HepG2 (cell line): ENCODE results near the gene CRLF3. TPM values are rescaled to one million over a fixed set of nuclear protein-coding genes. Genes with fewer than 3 reads are reported as not detected.

Source experiments
- ATAC-seq: fragments of 200-7000 bp; cut with Tn5 transposase; 3 replicates; pipeline ENCODE4 v1.9.1; 2020; ENCODE audit warnings: mild to moderate bottlenecking, moderate library complexity
- BruUV-seq: library from RNA; stranded (reverse); fragments of 400-500 nt; replicated peaks from 2 replicates; lab custom pipeline; 2021; lab: Mats Ljungman, UMichigan
- CTCF ChIA-PET: fragments of 300-600 bp; formaldehyde crosslinking; extraction: SDS; loops from one replicate; lab custom pipeline; 2021; ENCODE audit warnings: low total read pairs, inconsistent platforms, low intra/inter-chr PET ratio; lab: Yijun Ruan, JAX
- POLR2A ChIA-PET: fragments of 350-600 bp; sonication (Branson Sonifier 250); formaldehyde crosslinking; loops from one replicate; lab custom pipeline; 2020; ENCODE audit warnings: antibody characterized with exemption, inconsistent platforms; lab: Yijun Ruan, JAX
- DNase-seq: peaks from one replicate; pipeline ENCODE4 v3.0.0-alpha.2; 2015; ENCODE audit warnings: low spot score
- FAIRE-seq: peaks from 3 replicates; lab custom pipeline; 2011; peaks lifted over from hg19 to GRCh38; lab: Jason Lieb, UNC
- H2AFZ ChIP-seq: one replicate; pipeline ENCODE4 v1.6.1; 2011; ENCODE audit warnings: low read length, inconsistent platforms
- H3K27ac ChIP-seq: fragments of 300-600 bp; 3 replicates; pipeline ENCODE4 v1.8.0; 2011; ENCODE audit warnings: mixed run types, mild to moderate bottlenecking, mixed read lengths, low read length, inconsistent platforms; ENCODE audit not compliant: insufficient read depth; ENCODE audit errors: extremely low read length
- H3K27me3 ChIP-seq, 2 experiments: fragments of 200-600 bp in 1 of 2; 2 replicates in 1 of 2; 3 replicates in 1 of 2; pipeline versions ENCODE4 v1.6.0 to v1.8.0; 2011; ENCODE audit warnings: low read length in 2 of 2, mild to moderate bottlenecking in 2 of 2, moderate library complexity in 2 of 2, inconsistent platforms in 1 of 2; ENCODE audit not compliant: insufficient read depth in 2 of 2, control insufficient read depth in 1 of 2
- H3K36me3 ChIP-seq, 2 experiments: fragments of 200-600 bp in 1 of 2; replicated peaks in 1 of 2; 2 replicates in 1 of 2; 3 replicates in 1 of 2; pipeline versions ENCODE4 v1.5.1 to v1.8.0; 2011; ENCODE audit warnings: low read length in 2 of 2, inconsistent platforms in 1 of 2; ENCODE audit not compliant: insufficient read depth in 2 of 2, control insufficient read depth in 1 of 2
- H3K4me1 ChIP-seq: 2 replicates; pipeline ENCODE4 v1.5.1; 2012; ENCODE audit warnings: low read length, inconsistent platforms; ENCODE audit not compliant: insufficient read depth
- H3K4me2 ChIP-seq: 2 replicates; pipeline ENCODE4 v1.6.0; 2011; ENCODE audit warnings: low read depth, low read length, inconsistent platforms
- H3K4me3 ChIP-seq, 3 experiments: fragments of 200-600 bp in 1 of 3; sonication (generic), shearing (Covaris generic) in 1 of 3; replicated peaks in 1 of 3; 2 replicates each; pipeline ENCODE4 v1.5.1; 2011 to 2016; ENCODE audit warnings: low read length in 3 of 3, inconsistent platforms in 2 of 3, low read depth in 2 of 3, mild to moderate bottlenecking in 2 of 3, control low read depth in 1 of 3, mixed read lengths in 1 of 3; ENCODE audit not compliant: insufficient read depth in 1 of 3
- H3K79me2 ChIP-seq: one replicate; pipeline ENCODE4 v1.6.1; 2011; ENCODE audit warnings: low read length, inconsistent platforms; ENCODE audit not compliant: insufficient read depth
- H3K9ac ChIP-seq: 2 replicates; pipeline ENCODE4 v1.6.0; 2011; ENCODE audit warnings: mild to moderate bottlenecking, low read depth, low read length, inconsistent platforms; ENCODE audit not compliant: insufficient read depth
- H3K9me3 ChIP-seq: 2 replicates; pipeline ENCODE4 v1.5.1; 2012; ENCODE audit warnings: mild to moderate bottlenecking, low read length
- H4K20me1 ChIP-seq: 2 replicates; pipeline ENCODE4 v1.6.0; 2011; ENCODE audit warnings: inconsistent platforms, mild to moderate bottlenecking, low read length, moderate library complexity; ENCODE audit not compliant: insufficient read depth
- KDM6A ChIP-seq: IDR thresholded peaks from 2 replicates; pipeline ENCODE4 v1.6.1; 2016; ENCODE audit warnings: low read depth
- RBM22 ChIP-seq: fragments of 200-400 bp; formaldehyde crosslinking; optimal IDR thresholded peaks from 2 replicates; pipeline ENCODE3; 2017; ENCODE audit warnings: mild to moderate bottlenecking, low read length, moderate library complexity
- ZBTB7A ChIP-seq: sonication (generic); formaldehyde crosslinking; IDR thresholded peaks from 2 replicates; pipeline ENCODE4 v1.8.0; 2022; ENCODE audit warnings: mild to moderate bottlenecking, missing genetic modification reagents
- ZNF709 ChIP-seq: sonication (generic); formaldehyde crosslinking; IDR thresholded peaks from 2 replicates; pipeline ENCODE4 v1.5.0; 2020; ENCODE audit warnings: mild to moderate bottlenecking, missing genetic modification reagents
- WGBS: methylation state at CpG from one replicate; pipeline ENCODE4 v1.1.6; 2017; ENCODE audit warnings: low lambda C conversion rate; 5-methylcytosine and 5-hydroxymethylcytosine counted together
- in situ Hi-C: cut with HindIII; loops from 2 replicates; pipeline ENCODE4 v1.10.0; 2017; ENCODE audit warnings: low pct_unique_long_range_greater_than_20kb; ENCODE audit not compliant: extremely low pct_ligation_motif_present
- intact Hi-C: fragments of 100-400 bp; cut with micrococcal nuclease; formaldehyde crosslinking; loops from one replicate; pipeline ENCODE4 v1.10.0; 2022; ENCODE audit not compliant: unreplicated experiment
- polyA plus RNA-seq, 8 experiments: library from polyadenylated mRNA; depleted of rRNA in 3 of 8; stranded (reverse) in 7 of 8; unstranded in 1 of 8; fragments of >200 nt; fragmentation: Illumina TruSeq in 4 of 8; extraction: Trizol in 4 of 8; gene quantifications; 2 replicates each; pipeline versions ENCODE4 v1.2.1 to v1.2.3, GENCODE V29; 2011 to 2016; ENCODE audit warnings: low read depth in 4 of 8, missing spikeins in 1 of 8, mixed read lengths in 1 of 8; ENCODE audit not compliant: insufficient read depth in 1 of 8
- total RNA-seq, 5 experiments: library from RNA; depleted of rRNA; stranded (reverse); fragments of >200 nt; fragmentation: Illumina TruSeq; extraction: Trizol; gene quantifications; 2 replicates each; pipeline ENCODE4 v1.2.3, GENCODE V29; 2016; ENCODE audit warnings: low read depth in 1 of 5

CRLF3 gene
- total and polyA plus RNA-seq, 2 of the 13 experiments (the other 11 are each of a cell fraction or from before 2014, with no cell fraction given), result 6.4 to 9.1 TPM

DNA sequence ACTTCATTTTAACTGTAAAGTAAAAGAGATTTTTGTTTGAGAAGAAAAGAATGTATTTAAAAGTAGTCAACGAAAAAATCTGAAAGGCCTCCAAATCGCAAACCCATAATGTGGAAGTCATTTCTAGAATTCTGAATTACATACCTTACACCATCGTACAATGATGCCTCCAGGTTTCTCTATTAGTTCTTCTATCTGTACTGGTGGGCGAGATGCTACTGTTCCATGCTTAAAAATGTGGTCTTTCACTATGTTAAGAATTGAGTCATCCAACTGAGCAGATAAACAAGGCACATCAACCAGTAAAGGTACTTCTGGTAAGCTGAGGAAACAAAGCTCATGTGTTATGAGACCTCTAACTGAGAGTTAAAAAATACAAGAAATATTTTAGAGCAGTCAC is 28.5 kb downstream of the CRLF3 start:
- ChIA-PET CTCF (no interaction called here), POLR2A (no interaction called here)
- no peak overlapping the region for H3K4me3 ChIP-seq

GRCh38 chr17:30794372-30794771 is 30.1 kb downstream of the CRLF3 start:
- Histone ChIP-seq H3K79me2 (no peaks in the 10 kb centered on the region), H3K27me3 (no peaks in the 10 kb centered on the region), H3K4me2 (no peak overlapping the region), H3K27ac (no peak overlapping the region), H2AFZ (no peak overlapping the region), H3K4me3 (no peak overlapping the region), H4K20me1 (no peaks in the 10 kb centered on the region), H3K36me3 (peaks cover 1 to 21% of the 10 kb centered on the region in 2 experiments; a peak in 4 of 5 replicates), H3K9me3 (no peaks in the 10 kb centered on the region), H3K9ac (no peak overlapping the region), H3K4me1 (no peaks in the 10 kb centered on the region)
- TF ChIP-seq KDM6A (CRISPR knock-in tag) (no peak), RBM22 (peak; percentile 16)
- intact Hi-C loops (no loop called here), in situ Hi-C loops (no loop called here)
- POLR2A ChIA-PET, result no interaction called here
- FAIRE-seq (no peak), ATAC-seq (no peak), DNase-seq (no peak)
- CTCF ChIA-PET, result no interaction called here
- 98% methylated on average over 5 of the region's 5 CpGs for WGBS
- BruUV-seq, result no TSS peak

More for the DNA sequence above, 28.5 kb downstream of the CRLF3 start:
- no peaks in the 10 kb centered on the region for H4K20me1 ChIP-seq
- FAIRE-seq (no peak), ATAC-seq (no peak), DNase-seq (no peak)
- in situ Hi-C loops, result no loop called here
- no peak overlapping the region for H2AFZ ChIP-seq
- no peaks in the 10 kb centered on the region for H3K27me3 ChIP-seq
- H3K9ac ChIP-seq, result no peak overlapping the region
- H3K36me3 ChIP-seq, result peaks cover under 1 to 21% of the 10 kb centered on the region in 2 experiments
- intact Hi-C loops, result no loop called here
- H3K79me2 ChIP-seq, result no peaks in the 10 kb centered on the region
- 98% methylated on average over 4 of the region's 4 CpGs for WGBS
- no peak overlapping the region for H3K27ac ChIP-seq
- no peaks in the 10 kb centered on the region for H3K4me1 ChIP-seq
- no peaks in the 10 kb centered on the region for H3K9me3 ChIP-seq
- no peak overlapping the region for H3K4me2 ChIP-seq
- TF ChIP-seq ZNF709 (CRISPR knock-in tag) (no peak), ZBTB7A (CRISPR knock-in tag) (no peak)
- BruUV-seq, result no TSS peak
